Astrocyte (in vitro differentiated cells and primary cell): ENCODE data around the gene CST9.

Source experiments
- EZH2 ChIP-seq: IDR thresholded peaks from 2 replicates; pipeline ENCODE4 v1.6.1; 2012; ENCODE audit warnings: mild to moderate bottlenecking, low read length, inconsistent platforms; ENCODE audit not compliant: insufficient read depth
- TF ChIP-seq, protein P1 (sequence below): IDR thresholded peaks from 2 replicates; pipeline ENCODE4 v1.5.1; 2011; ENCODE audit warnings: low read depth, mild to moderate bottlenecking, inconsistent platforms, low read length, moderate library complexity; ENCODE audit not compliant: insufficient read depth

GRCh38 chr20:23631226-23631822, 25.6 kb upstream of the CST9 start:
- no peak for TF ChIP-seq EZH2
- TF ChIP-seq, protein P1, sequence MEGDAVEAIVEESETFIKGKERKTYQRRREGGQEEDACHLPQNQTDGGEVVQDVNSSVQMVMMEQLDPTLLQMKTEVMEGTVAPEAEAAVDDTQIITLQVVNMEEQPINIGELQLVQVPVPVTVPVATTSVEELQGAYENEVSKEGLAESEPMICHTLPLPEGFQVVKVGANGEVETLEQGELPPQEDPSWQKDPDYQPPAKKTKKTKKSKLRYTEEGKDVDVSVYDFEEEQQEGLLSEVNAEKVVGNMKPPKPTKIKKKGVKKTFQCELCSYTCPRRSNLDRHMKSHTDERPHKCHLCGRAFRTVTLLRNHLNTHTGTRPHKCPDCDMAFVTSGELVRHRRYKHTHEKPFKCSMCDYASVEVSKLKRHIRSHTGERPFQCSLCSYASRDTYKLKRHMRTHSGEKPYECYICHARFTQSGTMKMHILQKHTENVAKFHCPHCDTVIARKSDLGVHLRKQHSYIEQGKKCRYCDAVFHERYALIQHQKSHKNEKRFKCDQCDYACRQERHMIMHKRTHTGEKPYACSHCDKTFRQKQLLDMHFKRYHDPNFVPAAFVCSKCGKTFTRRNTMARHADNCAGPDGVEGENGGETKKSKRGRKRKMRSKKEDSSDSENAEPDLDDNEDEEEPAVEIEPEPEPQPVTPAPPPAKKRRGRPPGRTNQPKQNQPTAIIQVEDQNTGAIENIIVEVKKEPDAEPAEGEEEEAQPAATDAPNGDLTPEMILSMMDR, result no peak
